ENCODE measurements around the gene NEUROG3. TPM values are rescaled to one million over a fixed set of nuclear protein-coding genes. Genes with fewer than 3 reads are reported as not detected.

Gene NEUROG3
- total and polyA plus RNA-seq, 10 of the 15 experiments (the other 5 are each of a cell fraction or from before 2014, with no cell fraction given) = not detected

DNA sequence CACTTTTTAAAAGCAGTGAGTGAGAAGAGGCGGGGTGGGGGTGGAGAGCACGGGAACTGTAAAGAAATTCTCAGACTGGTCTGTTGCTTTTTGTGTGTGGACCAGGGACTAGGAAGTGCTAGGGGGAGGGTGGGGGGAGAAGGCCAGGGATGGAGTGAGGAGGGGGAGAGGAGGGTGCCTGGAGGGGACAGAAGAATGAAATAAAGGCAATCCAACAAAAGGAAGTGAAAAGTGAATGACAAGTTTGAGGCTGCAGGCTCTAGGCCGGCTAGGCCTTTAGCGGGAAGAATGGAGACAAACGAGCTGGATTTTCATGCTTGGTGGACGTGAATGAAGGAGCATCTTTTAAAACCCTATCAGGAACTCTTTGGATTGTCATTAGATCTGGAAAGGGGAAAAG, 13.7 kb downstream of the NEUROG3 start (continued):
- TF ChIP-seq, protein P1, sequence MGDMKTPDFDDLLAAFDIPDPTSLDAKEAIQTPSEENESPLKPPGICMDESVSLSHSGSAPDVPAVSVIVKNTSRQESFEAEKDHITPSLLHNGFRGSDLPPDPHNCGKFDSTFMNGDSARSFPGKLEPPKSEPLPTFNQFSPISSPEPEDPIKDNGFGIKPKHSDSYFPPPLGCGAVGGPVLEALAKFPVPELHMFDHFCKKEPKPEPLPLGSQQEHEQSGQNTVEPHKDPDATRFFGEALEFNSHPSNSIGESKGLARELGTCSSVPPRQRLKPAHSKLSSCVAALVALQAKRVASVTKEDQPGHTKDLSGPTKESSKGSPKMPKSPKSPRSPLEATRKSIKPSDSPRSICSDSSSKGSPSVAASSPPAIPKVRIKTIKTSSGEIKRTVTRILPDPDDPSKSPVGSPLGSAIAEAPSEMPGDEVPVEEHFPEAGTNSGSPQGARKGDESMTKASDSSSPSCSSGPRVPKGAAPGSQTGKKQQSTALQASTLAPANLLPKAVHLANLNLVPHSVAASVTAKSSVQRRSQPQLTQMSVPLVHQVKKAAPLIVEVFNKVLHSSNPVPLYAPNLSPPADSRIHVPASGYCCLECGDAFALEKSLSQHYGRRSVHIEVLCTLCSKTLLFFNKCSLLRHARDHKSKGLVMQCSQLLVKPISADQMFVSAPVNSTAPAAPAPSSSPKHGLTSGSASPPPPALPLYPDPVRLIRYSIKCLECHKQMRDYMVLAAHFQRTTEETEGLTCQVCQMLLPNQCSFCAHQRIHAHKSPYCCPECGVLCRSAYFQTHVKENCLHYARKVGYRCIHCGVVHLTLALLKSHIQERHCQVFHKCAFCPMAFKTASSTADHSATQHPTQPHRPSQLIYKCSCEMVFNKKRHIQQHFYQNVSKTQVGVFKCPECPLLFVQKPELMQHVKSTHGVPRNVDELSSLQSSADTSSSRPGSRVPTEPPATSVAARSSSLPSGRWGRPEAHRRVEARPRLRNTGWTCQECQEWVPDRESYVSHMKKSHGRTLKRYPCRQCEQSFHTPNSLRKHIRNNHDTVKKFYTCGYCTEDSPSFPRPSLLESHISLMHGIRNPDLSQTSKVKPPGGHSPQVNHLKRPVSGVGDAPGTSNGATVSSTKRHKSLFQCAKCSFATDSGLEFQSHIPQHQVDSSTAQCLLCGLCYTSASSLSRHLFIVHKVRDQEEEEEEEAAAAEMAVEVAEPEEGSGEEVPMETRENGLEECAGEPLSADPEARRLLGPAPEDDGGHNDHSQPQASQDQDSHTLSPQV (IDR thresholded peaks at IDR 0.05) = no peak
- TF ChIP-seq PAX8 (IDR thresholded peaks at IDR 0.05) = no peak
- no peak for TF ChIP-seq FOXM1 (IDR thresholded peaks at IDR 0.05; ENCODE audit: low read depth, low read length)
- TF ChIP-seq, protein P2, sequence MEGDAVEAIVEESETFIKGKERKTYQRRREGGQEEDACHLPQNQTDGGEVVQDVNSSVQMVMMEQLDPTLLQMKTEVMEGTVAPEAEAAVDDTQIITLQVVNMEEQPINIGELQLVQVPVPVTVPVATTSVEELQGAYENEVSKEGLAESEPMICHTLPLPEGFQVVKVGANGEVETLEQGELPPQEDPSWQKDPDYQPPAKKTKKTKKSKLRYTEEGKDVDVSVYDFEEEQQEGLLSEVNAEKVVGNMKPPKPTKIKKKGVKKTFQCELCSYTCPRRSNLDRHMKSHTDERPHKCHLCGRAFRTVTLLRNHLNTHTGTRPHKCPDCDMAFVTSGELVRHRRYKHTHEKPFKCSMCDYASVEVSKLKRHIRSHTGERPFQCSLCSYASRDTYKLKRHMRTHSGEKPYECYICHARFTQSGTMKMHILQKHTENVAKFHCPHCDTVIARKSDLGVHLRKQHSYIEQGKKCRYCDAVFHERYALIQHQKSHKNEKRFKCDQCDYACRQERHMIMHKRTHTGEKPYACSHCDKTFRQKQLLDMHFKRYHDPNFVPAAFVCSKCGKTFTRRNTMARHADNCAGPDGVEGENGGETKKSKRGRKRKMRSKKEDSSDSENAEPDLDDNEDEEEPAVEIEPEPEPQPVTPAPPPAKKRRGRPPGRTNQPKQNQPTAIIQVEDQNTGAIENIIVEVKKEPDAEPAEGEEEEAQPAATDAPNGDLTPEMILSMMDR (IDR thresholded peaks at IDR 0.05 in 2 of 3, conservative IDR thresholded peaks at IDR 0.05 in 1 of 3; ENCODE audit: control insufficient read depth in 2 of 3, extremely low read depth in 1 of 3, insufficient read depth in 1 of 3, low read depth in 3 of 3, low read length in 3 of 3) = no peak

GRCh38 chr10:69558559-69558958, 14.7 kb downstream of the NEUROG3 start:
- ChIA-PET POLR2A (no interaction called here), RAD21 (ENCODE audit: unreplicated experiment) (no interaction called here), SMC1A (ENCODE audit: uncharacterized antibody, unreplicated experiment) (no interaction called here), CTCF (no interaction called here)
- no peak overlapping the region for H2AFZ ChIP-seq (ENCODE audit: control insufficient read depth, low read depth, low read length)
- H3K9me3 ChIP-seq (replicated peaks; ENCODE audit: control insufficient read depth, insufficient read depth, low read length) = no peaks in the 10 kb centered on the region
- DNase-seq (ENCODE audit: low read depth, low spot score) = no peak
- intact Hi-C loops (cut with micrococcal nuclease; ENCODE audit: unreplicated experiment) = no loop called here
- H3K36me3 ChIP-seq (ENCODE audit: control insufficient read depth in 2 of 2, insufficient read depth in 2 of 2, low read length in 1 of 2) = no peaks in the 10 kb centered on the region
- BruUV-seq (replicated peaks) = no TSS peak
- no peak for FAIRE-seq
- no peak overlapping the region for H3K9ac ChIP-seq (ENCODE audit: control insufficient read depth, insufficient read depth, low read length)
- in situ Hi-C loops (cut with MboI) = no loop called here
- H3K4me1 ChIP-seq (ENCODE audit: control insufficient read depth, insufficient read depth, low read length) = no peaks in the 10 kb centered on the region
- no peak overlapping the region for H3K4me3 ChIP-seq
- no peak for ATAC-seq
- H3K4me2 ChIP-seq (ENCODE audit: control insufficient read depth, insufficient read depth) = no peak overlapping the region
- 4% methylated on average over 2 of the region's 2 CpGs for WGBS (ENCODE audit: insufficient coverage, insufficient replicate concordance, low lambda C conversion rate, missing lambda C conversion rate)
- H4K20me1 ChIP-seq (ENCODE audit: control insufficient read depth, insufficient read depth) = no peaks in the 10 kb centered on the region
- H3K27me3 ChIP-seq (replicated peaks in 1 of 2; ENCODE audit: control insufficient read depth in 2 of 2, insufficient read depth in 2 of 2, low read length in 1 of 2) = peaks cover 2 to 3% of the 10 kb centered on the region in 2 experiments; a peak in 3 of 4 replicates
- no peak overlapping the region for H3K27ac ChIP-seq (ENCODE audit: control insufficient read depth, insufficient read depth)
- no peaks in the 10 kb centered on the region for H3K79me2 ChIP-seq (ENCODE audit: control insufficient read depth, insufficient read depth, low read length)
- TF ChIP-seq MTA3 (IDR thresholded peaks at IDR 0.05; ENCODE audit: borderline replicate concordance, low read length) (no peak), SMAD5 (IDR thresholded peaks at IDR 0.05; ENCODE audit: low read depth) (no peak), JUND (IDR thresholded peaks at IDR 0.05; ENCODE audit: low read depth, low read length) (no peak), CBFB (IDR thresholded peaks at IDR 0.05; ENCODE audit: low read depth) (no peak), CHD4 (IDR thresholded peaks at IDR 0.05) (no peak), CHD1 (IDR thresholded peaks at IDR 0.05; ENCODE audit: low read depth, low read length) (no peak), WRNIP1 (IDR thresholded peaks at IDR 0.05; ENCODE audit: borderline replicate concordance, low read depth, low read length) (no peak)
- TF ChIP-seq, protein P3, sequence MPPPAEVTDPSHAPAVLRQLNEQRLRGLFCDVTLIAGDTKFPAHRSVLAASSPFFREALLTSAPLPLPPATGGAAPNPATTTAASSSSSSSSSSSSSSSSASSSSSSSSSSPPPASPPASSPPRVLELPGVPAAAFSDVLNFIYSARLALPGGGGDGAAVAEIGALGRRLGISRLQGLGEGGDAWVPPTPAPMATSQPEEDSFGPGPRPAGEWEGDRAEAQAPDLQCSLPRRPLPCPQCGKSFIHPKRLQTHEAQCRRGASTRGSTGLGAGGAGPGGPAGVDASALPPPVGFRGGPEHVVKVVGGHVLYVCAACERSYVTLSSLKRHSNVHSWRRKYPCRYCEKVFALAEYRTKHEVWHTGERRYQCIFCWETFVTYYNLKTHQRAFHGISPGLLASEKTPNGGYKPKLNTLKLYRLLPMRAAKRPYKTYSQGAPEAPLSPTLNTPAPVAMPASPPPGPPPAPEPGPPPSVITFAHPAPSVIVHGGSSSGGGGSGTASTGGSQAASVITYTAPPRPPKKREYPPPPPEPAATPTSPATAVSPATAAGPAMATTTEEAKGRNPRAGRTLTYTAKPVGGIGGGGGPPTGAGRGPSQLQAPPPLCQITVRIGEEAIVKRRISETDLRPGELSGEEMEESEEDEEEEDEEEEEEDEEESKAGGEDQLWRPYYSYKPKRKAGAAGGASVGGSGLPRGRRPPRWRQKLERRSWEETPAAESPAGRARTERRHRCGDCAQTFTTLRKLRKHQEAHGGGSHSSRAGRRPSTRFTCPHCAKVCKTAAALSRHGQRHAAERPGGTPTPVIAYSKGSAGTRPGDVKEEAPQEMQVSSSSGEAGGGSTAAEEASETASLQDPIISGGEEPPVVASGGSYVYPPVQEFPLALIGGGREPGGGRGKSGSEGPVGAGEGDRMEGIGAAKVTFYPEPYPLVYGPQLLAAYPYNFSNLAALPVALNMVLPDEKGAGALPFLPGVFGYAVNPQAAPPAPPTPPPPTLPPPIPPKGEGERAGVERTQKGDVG (CRISPR knock-in tag; IDR thresholded peaks at IDR 0.05) = no peak
- TF ChIP-seq, protein P4, sequence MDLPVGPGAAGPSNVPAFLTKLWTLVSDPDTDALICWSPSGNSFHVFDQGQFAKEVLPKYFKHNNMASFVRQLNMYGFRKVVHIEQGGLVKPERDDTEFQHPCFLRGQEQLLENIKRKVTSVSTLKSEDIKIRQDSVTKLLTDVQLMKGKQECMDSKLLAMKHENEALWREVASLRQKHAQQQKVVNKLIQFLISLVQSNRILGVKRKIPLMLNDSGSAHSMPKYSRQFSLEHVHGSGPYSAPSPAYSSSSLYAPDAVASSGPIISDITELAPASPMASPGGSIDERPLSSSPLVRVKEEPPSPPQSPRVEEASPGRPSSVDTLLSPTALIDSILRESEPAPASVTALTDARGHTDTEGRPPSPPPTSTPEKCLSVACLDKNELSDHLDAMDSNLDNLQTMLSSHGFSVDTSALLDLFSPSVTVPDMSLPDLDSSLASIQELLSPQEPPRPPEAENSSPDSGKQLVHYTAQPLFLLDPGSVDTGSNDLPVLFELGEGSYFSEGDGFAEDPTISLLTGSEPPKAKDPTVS (IDR thresholded peaks at IDR 0.05; ENCODE audit: low read depth, low read length) = no peak

All from GM12878 (cell line).